HUDEP-2 (cell line): ENCODE data around the gene USF1.
A peak's percentile ranks its signal among the peaks of the same experiment; 100 is the strongest.

ENCODE experiments used
- DNase-seq, 76 experiments: peaks; one replicate each; lab custom pipeline; 2025; ENCODE audit not compliant: unreplicated experiment in 76 of 76; lab: John Stamatoyannopoulos, UW

USF1 gene, protein sequence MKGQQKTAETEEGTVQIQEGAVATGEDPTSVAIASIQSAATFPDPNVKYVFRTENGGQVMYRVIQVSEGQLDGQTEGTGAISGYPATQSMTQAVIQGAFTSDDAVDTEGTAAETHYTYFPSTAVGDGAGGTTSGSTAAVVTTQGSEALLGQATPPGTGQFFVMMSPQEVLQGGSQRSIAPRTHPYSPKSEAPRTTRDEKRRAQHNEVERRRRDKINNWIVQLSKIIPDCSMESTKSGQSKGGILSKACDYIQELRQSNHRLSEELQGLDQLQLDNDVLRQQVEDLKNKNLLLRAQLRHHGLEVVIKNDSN

DNA sequence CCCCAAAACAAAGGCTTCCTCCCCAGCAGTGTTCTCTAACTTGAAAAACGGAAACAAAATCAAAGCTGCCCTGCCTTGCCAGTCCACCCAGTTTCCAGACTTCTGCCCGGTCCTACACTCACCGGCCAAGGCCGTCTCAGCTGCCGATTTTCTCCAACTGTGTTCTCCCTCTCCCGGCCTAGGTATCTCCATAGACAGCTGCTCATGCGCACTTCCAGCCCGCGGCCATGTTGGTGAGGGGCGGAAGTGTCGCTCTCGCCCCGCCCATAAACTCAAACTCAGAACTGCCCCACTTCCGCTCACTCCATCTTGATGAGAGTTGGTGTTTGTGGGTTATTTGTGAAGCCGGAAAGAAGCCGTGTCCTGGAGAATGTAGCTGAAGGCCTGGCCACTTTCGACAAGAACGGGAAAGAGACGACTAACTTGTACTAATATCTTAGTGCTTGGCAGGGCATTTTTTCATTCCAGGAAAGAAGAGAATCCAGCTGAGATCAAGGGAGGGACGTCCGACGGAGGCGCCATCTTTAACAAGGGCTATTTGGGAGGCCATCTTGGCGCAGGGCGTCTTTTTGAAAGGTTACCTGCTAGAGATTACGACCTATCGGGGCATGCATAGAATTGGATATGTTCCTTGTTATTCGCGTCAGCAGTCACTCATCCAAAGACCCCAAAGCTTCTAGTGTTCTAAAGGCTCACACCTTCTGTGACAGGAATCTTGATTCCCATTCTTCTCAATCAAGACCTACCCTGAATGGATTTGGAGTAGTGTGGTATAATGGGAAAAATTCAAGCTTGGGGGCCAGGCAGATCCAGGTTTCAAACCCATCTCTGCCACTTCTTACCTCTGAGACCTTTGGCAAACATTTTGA lies at the start of gene USF1:
USF1 (minus strand) TSS at position 242 of the 869 bp plus-strand sequence. CDS start 2,702 bp downstream, outside the sequence.
- peak in 75 of 76 experiments; percentile 14 to 95 (median 87) for DNase-seq

DNA sequence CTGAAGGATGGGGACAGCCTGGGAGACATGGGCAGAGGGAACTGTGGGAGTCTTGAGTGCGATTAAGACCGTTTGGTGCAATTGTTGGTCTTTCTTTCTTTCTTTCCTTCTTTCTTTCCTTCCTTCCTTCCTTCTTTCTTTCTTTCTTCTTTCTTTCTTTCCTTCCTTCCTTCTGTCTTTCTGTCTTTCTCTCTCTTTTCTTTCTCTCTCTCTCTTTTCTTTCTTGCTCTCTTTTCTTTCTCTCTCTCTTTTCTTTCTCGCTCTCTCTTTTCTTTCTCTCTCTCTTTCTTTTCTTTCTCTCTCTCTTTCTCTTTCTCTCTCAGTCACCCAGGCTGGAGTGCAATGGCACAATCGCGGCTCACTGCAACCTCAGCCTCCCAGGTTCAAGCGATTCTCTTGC lies 49.5 kb upstream of the USF1 start:
- DNase-seq: no peak

DNA sequence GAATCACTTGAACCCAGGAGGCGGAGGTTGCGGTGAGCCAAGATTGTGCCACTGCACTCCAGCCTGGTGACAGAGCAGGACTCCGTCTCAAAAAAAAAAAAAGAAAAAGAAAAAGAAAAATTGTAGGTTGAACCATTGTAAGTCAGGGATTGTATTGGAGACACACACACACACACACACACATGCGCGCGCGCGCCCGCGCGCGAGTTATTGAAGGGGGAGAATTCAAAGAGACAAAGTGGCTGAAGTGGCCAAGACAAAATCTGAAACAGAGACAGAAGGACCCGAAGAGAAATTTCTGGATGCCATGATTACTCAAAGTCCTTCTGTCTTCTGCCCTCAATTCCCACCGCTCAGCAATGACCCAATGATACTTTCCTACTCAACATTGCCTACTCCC lies 48.7 kb upstream of the USF1 start:
- no peak for DNase-seq

DNA sequence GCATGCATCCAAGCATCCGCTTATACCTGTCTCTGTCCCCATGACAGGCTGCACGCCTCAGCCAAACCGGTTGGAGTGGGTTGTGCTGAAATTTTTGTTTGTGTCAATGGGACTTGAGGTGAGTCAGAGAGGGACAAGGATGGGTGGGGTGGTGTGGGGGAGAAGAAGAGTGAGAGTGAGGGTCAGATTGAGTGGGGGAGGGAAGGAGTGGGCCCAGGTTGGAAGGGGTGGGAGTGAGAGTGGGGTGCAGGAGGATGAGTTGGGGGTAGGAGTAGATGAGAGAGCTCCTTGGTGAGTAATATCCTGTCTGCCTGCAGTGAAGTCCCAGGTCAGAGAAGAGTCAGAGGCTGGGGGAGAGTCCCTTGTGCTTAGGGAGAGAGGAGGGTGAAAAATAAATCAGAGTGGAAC lies 46.8 kb upstream of the USF1 start:
- DNase-seq: no peak

DNA sequence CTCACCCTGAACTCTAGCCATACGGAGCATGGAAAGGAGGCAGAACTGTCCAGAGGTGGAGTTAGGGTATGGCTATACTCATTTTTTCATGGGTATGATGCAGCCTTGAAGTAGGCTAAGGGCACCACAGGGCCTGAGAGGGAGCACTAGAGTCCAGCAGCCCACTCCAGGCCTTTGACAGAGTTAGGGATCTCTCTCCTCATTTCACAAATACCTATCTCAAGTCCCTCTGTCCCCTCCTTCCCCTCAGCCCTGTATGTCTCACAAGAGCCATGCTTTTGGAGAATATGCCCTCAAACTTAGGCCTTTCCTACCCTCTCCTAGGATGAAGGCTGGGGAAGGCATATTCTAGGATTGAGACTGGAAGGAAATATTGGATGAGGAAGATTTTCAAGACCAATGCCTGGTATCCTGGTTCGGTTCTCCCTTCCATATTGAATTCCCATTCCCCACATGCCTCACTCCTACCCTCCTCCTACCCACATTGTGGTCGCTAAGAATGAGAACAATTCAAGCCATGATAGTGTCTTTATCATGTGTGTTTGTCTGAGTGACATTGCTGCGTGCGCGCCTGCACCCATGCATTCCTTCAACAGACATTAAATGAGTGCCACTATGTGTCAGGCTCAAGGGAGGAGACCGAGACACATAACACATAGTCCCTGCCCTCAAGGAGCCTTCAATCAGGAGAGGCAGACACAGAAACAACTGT lies 46.2 kb upstream of the USF1 start:
- DNase-seq: no peak

DNA sequence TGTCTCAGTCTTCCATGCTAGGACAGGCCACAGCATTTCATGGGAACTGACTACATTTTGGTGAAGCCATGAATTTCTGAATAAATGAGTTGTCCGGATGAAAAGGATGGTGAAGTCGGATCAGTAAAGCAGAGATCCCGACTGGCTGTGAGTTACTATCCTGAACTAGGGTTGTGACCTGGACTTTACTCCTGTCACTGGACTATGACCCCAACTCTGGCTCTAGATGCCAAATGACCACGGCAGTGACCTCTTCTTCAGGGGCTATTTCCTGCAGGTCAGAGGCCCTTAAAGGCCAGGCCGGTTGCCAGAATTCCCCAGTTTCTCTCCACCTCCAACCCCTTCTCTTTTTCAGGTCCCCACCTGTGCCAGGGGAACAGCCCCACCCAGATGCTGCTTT lies 45.3 kb upstream of the USF1 start:
- DNase-seq: no peak

DNA sequence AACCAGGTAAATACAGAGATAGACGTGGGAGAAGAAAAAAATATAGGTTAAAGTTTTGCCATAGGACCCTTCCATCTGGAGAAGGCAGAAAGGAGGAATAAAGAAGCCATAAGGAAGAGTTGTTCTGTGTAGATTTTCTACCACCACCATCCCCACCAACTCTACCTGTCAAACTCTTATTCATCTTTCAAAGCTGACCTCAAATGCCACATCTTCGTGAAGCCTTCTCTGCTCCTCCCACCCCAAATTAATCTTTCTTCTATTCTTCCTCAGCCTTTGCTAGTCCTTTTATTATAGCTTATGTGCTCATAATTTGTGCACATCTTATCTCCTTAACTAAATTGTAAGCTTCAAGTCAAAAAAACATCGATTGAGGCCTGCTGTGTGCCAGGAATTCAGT lies 44.8 kb upstream of the USF1 start:
- DNase-seq: no peak

DNA sequence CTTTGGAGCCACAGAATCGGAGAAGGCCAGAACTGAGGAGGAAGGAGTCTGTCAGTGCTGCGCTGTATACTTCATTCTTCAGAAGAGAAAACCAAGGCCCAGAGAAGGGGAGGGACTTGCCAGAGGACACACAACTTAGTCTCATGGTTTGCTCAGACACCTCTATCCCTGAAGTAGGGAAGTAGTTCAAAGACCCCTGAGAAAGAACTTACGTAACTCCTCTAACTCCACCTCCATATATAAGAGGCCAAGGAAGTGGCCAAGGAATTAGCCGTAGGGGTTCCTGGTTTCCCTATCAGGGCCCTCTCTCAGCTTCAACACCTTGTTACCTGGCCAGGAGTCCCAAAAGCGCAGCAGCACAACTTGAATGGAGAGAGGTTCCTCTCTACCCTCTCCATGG lies 44.2 kb upstream of the USF1 start:
- DNase-seq: no peak

DNA sequence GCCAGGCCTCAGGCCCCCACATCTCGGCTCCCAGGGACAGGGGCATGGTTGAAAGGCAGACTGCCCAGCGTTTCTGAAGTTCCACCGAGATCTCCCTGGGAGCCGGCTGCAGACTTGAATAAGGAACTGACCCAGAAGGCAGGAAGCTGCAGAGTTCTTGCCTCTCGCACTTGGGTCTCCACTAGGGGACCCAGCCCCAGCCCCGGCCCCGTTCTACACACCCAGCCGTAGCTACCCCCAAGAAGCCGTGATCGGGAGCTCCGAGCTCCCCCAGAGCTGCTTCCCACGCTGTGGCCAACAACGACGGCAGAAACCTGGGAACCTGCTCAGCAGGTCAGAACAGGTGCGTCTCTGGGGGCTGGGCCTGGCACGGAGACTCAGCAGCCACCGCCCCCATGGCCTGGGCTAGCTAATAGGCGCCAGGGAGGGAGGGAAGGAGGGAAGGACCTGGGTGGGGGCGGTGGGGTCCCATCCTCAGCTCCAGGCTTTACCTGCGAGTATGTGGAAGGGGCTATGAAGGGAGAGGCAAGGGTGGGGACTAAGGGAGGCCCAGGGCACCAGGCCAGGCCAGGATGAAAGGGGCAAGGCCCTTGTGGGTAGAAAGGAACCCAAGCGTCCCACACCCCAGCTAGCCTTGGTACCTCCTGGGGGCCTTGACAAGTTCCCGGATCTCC lies 43.6 kb upstream of the USF1 start, which contains the start of gene NECTIN4:
NECTIN4 (minus strand) TSS at position 308 of the 674 bp plus-strand sequence; CDS start at position 46, 262 bp downstream.
- no peak for DNase-seq

DNA sequence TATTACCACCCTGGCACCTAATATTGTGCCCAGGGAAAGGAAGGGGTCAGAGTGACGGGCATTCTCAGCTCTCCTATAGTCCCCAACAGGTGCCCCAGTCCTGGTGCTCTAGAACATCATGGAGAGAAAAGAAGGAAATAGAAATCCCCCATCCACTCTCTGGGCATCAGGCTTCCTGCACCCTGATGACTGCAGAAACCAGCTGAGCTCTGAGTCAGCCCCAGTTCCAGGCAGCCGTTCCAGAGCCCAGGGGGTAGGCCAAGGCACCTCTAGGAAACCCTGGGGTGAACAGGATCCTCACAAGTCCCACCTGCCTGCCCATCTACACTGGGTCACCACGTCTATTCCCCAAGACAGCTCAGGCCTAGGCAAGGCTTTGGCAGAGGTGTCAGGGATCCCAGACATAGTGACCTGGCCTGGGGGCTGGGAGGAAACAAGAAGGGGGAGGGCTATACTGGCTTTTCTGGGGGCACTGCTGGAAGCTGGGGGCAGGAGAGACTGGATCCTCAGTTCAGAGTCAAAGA lies 42.9 kb upstream of the USF1 start:
- DNase-seq: no peak

DNA sequence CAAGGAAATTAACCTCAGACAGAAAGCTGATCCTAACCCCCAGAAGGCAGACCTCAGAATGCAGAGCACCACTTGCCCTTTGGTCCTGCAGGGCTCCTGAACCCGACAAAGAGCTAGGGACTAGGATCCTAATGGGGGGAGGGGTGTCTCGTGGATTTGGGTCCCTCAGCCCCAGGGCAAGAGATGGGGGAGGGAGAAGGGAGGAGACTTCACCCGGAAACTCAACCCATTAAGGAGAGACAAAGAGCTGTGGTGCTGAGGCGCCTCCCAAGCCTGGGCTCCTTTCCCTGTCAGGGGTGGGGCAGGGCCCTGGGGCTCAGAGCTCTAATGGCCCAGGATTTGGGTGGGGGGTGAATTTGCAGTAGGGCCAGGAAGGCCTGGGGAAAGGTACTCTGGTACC lies 40.7 kb upstream of the USF1 start:
- DNase-seq: no peak

DNA sequence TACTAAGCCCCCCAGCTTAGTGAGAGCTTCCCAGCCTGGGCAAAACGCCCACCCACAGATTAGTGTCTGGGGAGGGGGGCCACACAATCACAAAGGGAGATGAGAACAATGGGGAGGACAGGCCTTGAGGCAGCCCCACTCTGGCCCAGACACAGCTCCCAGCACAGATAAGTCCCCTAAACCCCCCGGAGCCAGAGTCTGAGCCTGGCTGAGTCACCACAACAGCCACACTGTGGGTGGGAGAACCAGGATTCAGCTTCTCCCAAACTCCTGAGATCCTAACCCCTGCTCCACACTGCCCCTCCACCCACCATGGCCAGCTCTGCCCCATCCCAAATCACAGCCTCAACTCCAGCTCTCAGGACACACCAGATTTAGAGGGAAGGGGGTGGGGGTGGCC lies 39.4 kb upstream of the USF1 start:
- DNase-seq: no peak

DNA sequence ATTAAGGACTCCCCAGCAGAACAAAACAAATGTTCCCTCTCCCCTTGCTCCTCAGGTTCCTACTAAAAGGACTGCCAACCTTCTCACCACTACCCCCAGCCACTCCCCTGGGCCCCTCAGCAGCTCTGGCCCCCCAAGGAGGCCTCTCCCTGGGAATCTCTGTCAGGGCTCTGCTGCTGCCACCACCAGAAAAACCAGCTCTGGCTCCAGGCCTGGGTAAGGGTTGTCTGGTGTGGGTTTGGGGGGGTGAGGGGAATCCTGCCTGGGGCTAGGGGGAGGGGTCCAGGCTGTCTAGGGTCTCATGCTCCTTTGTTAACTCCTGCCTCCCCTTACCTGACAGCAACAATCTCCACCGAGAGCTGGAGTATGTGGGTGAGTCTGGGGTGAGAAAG lies 38.8 kb upstream of the USF1 start:
- no peak for DNase-seq

DNA sequence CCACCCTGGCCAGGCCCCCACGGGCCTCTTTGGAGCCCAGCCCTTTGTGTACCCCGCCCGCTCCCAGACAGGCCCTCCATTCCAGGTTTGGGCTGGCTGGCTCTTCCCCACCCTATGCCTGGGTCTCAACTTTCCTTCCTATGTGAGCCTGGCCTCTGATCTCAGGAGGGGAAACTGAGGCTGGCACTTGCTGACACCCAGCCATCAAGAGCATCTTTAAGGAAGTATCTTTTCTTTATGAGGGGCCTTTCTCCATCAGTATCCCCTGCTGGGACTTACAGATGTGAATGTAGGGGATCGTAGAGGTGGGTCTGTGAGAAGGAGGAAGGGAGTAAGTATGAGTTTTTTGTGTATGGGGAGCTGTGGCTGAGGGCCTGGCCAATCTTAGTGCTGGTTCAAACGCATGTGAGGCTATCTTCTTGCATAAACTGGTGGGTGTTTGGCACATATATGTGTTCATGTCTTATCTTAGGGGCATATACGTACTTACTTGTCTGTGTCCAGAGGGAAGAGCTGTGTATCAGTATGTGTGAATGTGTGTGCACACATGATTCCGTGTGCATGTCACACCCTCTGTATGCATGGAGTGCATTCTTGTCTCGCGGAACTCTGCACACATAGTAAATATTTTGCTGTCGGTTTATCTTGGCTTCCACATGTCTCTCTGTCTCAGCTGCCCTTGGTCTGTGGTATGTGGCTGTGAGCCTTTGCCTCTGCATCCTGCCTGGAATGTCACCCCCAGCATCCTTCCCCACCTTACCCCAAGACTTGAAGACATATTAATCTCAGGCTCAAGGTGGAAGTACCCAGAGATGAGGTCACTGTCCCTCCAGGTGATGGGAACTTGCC lies 38.2 kb upstream of the USF1 start:
- no peak for DNase-seq

DNA sequence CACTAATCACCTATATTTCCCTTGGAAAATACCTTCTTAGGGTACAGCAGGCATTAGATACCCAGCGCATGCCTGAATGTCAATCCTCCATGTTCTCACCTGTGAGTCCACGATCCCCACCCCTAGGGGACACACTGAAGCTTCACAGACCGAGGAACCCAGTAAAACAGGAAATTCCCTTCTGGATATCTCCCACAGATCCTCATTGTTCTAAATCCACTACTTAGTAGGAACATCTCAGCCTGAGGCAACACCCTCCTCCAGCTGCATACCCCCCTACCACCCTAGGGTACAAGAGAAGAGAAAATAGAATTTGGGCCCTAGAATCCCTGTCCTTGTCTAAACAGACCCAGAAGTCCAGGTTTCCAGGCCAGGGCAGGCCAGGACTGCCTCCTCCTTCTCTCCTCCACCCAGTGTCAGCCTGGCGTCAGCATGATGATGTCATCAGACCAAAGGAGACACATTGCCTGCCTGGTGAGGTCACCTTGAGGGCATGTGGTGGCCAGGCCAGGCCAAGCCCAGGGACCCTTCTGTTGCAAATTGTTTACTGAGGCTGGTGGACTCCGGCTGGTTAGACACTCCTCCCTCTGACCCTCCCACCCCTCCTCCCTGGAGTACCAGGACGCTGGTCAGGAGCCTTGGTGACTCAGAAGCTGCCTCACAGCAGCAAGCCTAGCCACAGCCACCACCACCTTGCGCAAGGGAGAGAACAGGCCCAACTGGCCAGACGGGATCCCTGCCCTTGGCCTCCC lies 37.4 kb upstream of the USF1 start:
- peak in 23 of 76 experiments; percentile 2 to 54 (median 32) for DNase-seq

DNA sequence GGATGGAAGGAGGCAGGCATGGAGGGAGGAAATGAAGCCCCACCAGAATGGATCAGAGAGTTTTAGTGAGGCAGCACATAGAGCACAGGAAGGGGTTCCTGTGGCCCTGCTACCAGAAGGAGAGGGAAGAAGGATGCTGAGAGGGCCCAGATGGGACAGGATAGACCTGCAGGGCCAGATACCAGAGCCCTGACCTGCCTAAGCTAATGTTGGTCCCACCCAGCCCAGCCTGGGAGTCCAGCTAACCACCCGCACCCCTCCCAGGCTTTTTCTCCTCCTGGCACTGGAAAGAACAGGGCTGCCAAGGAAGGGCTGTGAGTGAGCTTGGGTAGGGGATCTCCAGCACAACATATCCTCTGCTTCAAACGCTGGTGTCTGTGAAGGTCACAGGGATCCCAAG lies 36.7 kb upstream of the USF1 start:
- no peak for DNase-seq

DNA sequence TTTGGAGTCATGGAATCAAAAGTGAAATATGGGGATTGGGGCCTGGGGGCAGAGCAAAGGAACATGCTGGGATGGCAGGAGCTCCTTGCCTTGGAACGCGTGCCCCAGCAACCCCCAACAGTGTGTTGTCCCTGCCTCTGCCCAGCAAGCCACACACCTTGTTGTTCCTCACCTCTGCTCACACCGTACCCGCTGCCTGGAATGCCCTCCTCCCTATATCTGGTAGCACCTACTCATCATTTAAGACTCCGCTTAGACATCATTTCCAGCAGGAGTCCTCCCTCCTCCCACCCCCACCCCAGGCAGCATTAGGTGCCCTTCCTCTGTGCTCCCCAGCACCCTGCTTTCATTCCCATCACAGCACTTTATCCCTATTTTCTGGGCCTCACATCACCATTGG lies 35.7 kb upstream of the USF1 start:
- no peak for DNase-seq

DNA sequence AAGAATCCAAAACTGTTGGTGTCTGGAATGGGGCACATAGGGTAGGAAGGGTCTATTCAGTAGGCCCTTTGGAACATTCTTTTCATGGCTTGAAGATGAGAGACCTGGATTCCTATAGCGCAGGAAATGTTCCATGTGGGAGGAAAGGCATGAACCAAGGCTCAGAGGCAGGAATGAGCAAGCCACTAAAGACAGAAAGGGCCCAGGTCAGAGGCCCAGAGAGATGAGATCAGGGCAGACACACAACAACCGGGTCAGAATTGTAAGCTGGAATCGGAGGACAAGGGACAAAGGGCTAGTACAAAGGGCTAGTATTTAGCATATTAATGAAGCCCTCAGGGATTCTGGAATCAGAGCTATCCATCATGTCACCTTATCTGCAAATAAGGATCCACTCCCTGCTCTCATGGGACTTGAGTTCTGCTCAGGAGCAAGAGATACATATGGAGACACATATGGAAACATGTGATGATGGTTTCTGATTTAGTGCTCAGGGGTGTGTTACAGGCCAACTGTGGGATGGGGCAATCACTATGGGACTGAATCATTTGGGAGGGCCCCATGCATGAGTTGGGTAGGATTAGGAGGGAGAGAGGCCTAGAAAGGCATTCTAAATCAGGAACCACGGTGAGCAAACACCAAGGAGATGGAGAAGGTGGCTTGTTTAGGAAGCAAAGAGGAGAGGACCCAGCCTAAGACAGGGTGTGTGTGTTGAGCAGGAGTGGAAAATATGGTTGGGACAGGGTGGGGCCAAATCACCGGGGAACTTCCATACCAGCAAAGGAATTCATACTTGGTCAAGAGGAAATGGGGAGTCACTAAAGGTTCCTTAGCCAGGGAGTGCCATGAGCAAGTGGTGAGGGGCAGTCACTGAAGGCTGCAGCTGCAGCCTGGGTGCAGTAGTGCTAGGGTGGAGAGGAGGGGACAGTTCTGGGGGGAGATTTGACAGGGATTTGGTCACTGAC lies 34.9 kb upstream of the USF1 start:
- DNase-seq: no peak
